GM18873 (cell line): ENCODE results near the gene C1D.

Experiments used
- ATAC-seq: cut with Tn5 transposase; IDR thresholded peaks from one replicate; pipeline ENCODE4 v1.9.1; 2021; ENCODE audit warnings: mild to moderate bottlenecking, moderate library complexity, moderate number of reproducible peaks; ENCODE audit not compliant: unreplicated experiment, low FRiP score

Gene C1D

DNA sequence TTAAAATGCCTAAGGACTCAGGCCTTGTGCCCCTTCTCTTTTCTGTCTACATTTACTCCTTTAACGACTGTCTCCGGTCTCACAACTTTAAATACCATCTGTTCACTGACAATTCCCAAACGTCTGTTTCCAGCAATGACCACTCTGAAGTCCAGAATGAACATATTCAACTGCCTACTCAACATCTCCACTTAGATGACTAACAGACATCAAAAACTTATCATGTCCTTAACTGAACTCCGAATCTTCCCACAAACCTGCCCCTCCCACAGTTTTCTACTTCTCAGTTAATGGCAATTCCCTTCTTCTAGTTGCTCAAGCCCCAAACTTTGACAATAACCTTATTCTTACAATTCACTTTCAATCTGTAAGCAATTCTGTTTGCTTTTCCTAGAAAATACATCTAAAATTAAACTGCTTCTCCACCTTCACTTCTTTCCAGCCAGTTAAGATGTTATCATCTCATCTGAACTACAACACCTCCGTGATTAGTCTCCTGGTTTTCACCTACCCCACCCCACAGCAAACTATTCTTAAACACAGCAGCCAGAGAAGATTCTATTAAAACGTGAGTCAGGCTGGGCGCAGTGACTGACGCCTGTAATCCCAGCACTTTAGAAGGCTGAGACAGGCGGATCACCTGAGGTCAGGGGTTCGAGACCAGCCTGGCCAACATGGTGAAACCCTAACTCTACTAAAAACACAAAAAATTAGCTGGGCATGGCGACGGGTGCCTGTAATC is 2.8 kb downstream of the C1D start:
- ATAC-seq = no peak

DNA sequence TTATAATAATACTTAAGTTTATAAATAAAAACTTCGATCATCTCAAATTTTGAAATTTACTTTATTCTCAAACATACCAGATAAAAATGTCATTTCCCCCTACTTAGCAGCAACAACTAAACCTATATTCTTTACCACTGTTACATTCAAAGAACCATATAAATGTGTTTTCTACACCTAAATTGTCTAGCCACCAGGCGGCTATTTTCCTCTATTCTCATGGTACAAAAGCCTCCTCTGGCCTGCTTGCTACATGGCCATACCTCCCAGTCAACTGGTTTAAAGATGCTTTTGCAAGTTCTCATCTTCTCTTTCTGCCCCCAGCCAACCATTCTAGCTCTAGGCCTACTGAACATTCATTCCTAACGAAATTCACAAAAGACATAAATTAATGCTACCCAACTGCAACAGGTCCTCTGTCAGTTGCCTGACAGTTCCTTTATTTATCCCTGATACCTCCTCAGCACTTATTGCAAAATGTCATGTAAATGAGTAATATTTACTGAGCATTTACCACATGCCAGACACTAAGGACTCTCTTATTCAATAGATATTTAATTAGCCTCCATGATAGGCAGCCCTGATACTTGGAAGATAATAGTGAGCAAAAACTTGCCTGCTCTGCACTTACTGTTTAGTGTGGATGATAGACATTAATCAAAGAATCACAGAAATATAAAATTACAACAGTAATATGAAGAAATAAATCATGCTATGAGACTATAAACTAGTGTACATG is 5.0 kb downstream of the C1D start:
- ATAC-seq = no peak

DNA sequence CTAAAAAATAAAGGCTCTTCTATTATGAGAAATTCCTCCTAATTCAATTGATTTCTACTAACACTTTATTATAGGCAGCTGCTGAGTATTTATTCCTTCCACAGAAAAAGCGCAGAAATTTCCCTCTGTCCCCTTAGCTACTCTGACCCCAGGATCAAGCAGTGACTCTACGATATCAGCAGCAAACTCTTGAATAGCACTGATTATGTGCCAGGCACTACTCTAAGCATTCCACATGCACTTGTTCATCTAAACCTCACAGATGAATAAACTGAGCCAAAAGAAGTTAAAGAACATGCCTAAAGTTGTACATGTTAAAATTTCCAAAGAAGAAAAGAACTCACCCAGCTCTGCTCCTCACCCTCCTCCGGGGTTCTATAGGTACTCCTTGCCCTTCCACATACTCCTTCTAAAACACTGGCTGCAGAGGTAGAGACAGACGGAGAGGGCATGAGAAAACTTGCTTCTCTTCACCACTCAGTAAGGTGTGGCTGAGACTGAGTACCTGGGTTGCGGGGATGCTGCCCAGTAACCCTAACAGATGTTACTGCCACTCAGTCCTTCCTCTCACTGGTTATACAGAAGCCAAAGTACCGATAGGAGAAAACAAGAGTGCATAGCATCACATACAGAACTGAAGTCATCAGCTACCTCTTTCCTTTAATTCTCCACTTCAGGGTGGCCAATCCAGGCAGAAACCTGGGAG is 9.9 kb downstream of the C1D start:
- ATAC-seq = no peak

DNA sequence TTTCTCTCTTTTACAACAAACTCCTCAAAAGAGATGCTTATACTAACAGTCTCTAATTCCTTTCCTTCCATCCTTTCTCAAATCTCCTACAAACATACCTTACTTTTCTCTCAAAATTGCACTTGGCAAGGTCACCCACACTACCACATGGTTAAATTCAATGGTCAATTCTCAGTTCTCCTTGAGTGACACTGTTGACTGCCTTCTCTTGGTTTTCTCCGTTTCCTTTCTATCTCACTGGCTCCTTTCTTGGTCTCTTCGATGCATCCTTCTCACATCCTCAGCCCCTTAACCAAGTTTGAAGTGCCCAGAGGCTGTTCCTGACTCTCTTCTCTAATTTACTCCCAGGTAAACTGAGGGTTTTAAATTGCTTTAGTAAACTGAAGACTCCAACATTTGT is 12.5 kb downstream of the C1D start:
- no peak for ATAC-seq

DNA sequence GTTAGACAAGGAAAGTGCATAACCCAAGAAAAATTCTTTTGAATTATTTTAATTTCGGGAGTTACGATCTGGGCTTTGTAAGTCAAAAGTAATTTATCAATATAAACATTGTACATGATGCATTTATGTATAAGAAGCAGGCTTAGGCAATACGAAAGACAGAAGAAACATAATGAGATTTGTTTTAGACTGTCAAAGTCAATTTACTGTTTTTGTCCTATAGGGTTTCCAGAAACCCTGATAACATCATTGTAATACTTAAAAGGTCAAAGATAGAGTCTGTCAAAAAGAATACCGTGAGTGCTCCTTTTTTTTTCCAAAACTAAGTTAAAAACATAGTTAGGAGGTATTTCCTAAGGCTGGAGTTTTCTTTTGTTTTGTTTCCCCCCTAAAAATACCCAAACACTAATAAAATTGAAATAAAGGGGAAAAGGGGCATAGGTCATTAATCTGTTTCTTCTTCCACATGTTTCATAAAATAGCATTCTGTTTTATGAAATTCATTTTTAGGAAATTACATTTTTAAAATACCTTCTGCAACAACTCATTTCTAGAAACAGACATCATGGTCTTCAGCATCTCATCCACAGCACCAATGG is 16.1 kb downstream of the C1D start:
- no peak for ATAC-seq

DNA sequence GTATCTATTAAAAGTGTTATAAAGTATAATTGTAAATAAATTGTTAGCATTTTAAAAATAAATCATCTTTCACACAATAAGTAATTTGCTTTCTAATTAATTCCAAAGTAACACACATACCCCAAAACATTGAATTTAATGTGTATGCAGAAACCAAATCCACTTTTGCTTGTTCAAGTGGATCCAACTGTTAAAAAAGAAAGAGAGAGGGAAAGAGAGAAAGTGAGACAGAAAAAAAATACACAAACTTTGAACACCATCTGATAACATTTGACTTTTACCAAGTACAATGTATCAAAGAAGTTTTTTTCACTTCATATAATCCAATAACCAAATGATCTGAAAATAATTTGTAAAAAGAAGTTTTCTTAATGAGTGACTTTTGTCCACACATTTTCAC is 16.6 kb downstream of the C1D start:
- ATAC-seq = no peak

DNA sequence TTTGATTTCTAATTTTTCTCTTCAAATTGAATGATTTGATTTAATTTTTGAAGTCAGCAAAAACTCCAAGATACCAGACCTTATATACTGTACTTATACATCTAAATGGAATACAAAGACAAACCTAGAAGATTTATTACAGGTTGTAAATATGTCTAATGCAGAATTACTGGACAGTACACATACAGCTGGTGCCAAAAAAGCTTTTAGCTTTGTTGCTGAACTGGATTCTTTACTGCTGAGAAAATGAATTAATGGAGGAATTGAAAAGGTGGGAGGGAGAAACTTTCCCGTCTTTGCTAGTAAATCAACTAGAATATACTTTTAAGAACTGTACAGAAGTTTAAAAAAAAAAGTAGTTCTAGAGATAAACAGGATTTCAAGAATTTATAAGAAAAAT is 17.5 kb downstream of the C1D start:
- no peak for ATAC-seq

DNA sequence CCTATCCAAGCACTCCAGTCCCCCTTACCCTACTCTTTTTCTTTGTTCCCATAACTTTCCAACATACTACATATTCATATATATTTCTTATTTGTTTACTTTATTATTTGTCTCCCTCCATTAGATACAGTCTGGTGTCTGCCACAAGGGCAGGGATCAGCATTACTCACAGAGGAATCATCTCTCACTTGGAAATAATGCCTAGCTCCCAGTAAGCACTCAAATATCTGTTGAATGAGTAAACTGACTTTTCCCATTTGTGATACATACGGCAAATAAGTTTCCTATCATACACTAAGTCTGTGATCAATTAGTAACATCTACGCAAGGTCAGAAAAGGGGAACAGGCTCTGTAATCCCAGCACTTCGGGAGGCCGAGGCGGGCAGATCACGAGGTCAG is 18.7 kb downstream of the C1D start:
- ATAC-seq = no peak

DNA sequence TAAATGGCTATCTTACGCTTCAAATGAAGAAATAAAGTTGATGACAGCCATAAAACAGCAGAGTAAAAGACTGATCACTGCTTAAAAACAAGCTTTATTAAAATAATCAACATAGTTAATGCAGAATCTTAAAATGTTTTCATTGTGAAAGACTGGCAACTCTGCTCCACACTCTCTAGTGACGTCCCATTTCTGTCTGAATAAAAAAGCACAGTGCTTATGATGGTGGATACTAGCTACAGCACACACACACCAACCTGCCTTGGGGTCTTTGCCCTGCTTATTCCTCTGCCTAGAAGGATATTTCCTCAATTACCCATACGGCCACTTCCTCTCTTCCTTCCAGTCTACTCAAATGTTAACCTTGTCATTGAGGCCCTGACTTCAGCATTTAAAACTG is 19.1 kb downstream of the C1D start:
- no peak for ATAC-seq

DNA sequence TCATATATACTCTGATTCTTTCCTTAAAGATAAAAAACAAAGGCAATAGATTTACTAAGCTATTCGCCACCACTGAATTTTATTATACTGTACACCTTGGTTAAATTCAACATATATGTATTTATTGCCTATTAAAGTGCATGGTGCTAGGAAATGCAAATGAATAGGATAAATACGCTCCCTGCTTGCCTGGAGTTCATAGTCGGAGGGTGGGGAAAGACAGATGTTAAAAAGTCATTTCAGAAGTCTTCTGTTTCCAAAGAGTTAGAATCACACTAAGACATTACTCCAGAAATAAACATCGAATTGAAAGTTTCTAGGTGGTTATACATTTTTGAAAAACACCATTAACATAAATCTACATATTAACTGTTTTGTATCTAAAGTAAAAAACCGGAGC is 19.8 kb downstream of the C1D start:
- ATAC-seq = no peak

DNA sequence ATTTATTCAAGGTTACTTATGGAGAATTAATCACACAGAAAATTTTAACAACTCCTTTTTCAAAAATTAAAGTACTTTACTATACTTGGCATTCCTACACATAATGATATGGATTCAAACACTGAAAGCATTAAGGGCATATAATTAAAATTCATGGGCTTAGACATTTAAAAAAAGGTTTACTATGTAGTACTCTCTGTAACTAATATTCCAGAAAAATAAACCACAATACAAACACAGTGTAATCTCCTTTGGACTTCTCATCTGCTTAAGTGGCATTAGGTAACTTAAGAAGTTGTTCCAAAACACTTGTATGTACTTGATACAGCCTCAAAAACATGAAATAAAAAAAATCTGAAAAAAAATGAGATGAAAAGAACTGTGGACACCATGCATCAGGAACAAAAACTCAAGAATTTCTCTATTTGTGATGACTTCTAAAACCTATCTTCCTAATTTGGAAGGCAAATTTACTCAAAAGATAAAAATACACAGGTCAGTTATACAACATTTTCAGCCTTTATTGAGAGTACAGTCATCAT is 21.0 kb downstream of the C1D start:
- no peak for ATAC-seq

DNA sequence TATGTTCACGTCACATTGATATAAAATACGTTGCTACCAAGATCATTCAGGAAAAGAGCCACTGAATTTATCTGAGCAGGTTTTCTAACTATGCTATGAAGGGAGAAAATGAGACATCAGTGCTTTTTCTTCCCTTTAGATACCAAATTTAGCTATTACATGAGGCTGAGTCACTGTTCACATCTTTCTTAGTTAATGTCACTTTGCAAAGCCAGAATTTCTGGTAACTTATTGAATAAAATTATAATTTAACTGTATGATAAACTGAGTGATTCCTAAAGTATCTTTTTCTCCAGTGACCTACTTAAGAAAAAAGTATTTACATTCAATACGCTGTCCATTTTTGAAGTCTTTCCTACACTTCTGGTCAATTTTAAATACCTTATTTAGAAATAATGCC is 22.7 kb downstream of the C1D start:
- ATAC-seq = no peak

DNA sequence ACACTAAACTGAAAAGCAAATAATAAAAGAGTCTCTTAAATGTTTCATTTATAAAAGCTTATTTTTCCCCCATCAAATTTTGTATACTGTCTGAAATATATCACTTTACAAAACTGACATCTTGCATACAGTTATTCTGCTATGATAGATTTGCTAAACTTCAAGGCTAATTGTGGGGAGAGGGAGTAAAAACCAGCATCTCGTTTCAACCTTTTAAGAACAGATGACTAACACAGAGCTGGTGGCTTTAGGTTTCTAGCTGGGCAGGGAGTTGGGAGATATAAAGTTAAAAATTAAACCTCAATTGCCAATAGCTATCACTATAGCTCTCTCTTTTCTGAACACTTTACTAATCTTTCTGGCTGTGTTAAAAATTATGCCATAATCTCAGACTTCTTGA is 23.5 kb downstream of the C1D start:
- ATAC-seq = no peak

DNA sequence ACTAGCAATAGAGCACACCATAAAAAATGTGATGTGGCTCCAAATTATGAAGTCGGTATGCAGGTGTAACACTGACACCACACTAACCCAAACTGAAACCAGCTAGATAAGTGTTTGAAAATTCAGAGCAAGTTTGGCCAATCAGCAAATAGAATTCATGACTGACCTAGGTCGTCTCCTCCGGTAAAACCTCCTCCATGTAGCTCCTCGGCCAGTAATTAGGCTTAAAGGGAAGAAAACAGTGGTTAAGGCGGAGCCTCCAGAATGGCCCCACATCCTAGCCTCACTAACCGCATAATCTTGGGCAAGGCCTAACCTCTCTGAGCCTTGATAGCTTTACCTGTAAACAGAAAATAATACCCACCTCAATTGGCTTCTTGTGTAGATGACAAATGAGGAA is 30.1 kb downstream of the C1D start:
- ATAC-seq = no peak

DNA sequence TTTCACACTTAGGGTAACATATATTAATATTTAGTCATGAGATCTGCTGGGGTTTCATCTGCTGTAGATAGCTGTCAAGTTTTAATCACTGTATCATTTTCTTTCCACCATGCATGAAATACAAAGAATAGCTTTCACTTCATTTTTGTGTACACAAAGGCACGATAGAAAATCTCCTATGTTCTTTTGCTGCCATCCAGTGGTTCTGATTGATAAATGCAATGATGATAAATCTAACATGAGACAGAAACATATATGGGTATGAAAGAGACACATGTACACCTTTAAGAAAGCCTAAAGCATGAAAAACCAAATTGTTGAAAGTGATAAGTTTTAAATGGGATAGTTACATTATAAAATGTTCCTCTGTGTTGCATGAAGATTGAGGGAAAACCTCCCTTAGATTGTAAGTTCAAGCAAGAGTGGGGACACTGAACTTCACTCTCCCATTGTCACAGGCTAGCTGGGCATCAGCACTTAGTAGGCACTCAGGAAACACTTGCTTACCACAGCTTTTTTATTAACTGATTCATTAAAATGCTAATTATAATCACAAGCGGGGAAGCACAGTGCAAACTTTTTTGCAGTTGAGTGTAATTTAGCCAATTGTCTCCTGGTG is 31.2 kb downstream of the C1D start:
- ATAC-seq = no peak

DNA sequence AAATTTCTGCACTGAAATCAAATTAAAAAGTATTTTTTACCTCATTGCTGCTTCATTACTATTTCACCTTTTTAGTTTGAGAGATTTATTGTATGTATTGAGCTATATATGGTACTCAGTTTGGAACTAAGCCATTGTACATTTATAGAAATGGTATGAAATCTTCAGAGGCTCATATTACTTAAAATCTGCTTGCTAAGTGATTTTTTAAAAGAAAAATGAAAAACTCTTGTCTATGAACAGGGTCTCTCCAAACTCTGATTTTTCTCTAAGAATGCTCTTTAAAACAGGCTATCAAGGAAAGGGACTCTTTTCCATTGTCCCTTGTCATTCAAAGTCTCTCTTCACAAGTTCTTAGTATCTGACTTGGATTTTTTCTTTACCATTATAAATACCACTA is 31.8 kb downstream of the C1D start:
- ATAC-seq = no peak

DNA sequence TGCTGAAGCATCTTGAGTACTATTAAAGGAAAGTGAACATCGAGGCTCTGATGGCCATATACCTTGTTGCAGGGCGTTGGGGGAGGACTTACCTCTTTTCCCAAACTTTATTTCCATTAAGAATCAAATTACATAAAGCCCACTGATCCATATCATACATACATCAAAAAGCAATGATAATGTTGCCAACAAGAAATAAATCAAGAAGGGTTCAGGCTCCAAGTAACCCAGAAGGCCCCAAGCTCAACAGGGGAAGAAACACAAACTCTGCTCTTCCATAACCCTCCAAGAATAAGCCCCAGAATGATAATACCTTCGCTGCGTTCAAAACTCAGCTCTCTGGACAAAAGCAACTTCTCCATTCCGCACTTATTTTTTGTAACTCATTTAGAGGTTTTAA is 32.3 kb downstream of the C1D start:
- no peak for ATAC-seq

DNA sequence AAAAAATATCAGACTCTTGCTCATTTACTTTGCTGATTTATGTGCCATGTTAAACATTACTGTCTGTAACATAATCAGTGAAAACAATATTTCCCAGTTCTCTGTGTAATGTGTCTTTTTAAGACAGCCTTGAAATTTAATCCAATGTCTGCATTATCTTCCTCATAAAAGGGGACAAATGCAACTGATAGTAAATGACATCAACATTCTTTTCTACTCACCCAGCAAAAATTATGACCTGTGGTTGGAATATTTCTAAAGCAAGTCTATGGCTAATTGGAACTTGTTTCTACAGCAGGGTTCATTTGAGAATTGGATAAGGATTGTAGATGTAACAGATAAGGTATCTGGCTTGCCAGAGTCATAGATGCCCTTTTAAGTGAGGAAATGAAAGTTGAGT is 34.8 kb downstream of the C1D start:
- no peak for ATAC-seq

DNA sequence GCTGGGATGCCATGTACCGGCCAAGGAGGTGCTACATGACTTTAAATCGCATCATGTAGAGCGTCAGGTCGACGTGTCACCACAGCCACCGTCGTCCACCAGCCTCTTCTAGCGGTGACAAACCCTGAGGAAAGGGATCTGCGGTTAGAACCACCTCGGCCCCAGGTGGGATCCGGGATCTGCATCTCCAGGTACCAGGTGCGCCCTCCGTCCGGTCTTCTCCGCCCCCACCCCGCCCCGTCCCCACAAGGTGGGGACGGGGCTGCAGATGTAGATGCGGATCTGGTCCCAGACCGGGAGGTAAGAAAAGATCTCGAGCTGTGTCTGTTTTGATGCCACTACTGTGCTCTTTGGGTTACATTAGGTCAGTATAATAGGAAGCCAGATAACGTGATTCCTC is 38.4 kb downstream of the C1D start:
- no peak for ATAC-seq

DNA sequence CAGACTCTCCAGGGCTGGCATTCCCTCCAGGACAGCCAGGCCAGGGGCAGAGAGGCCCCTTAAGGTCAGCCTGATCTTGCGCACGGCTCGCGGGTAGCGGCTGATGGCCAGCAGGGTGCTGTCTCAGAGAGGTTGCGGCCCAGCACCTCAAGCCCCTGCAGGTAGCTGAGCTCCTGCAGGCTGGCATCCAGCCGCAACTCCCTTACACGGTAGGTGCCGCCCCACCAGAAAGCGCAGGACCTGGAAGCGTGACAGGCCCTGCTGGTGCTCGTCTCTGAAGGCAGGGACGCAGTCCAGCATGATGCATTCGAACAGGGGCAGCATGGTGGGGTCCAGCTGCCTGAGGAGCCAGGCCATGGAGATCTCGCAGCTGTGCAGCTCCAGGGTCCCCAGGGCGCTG is 38.9 kb downstream of the C1D start:
- ATAC-seq = no peak

DNA sequence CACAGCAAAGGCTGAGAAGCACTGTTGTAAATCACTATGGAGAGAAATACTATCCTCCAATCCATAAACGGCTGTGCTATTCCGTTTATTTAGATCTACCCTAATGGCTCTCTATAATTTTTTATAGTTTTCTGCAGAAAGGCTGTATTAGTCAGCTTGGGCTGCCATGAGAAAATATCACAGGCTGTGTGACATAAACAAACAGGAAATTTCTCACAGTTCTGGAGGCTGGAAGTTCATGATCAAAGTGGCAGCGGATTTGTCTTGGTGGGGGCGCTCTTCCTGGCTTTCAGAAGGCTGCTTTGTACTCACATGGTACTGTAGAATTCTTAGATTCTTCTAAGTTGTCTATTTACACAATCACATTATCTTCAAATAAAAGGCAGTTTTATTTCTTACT is 44.1 kb downstream of the C1D start:
- ATAC-seq = no peak
